CD4-positive, alpha-beta T cell treated with Interleukin-1 beta for 1 hour (primary cell): Measurements from ENCODE around the gene PPP1R2B.
A peak's percentile ranks its signal among the peaks of the same experiment; 100 is the strongest.

Source experiments
- DNase-seq, 2 donors: peaks; one replicate each; pipeline ENCODE4 v3.0.0-alpha.2; 2020 to 2022

The PPP1R2B gene

GRCh38 chr5:156879665-156880285 is 29.7 kb downstream of the PPP1R2B start:
- DNase-seq, result no peak

DNA sequence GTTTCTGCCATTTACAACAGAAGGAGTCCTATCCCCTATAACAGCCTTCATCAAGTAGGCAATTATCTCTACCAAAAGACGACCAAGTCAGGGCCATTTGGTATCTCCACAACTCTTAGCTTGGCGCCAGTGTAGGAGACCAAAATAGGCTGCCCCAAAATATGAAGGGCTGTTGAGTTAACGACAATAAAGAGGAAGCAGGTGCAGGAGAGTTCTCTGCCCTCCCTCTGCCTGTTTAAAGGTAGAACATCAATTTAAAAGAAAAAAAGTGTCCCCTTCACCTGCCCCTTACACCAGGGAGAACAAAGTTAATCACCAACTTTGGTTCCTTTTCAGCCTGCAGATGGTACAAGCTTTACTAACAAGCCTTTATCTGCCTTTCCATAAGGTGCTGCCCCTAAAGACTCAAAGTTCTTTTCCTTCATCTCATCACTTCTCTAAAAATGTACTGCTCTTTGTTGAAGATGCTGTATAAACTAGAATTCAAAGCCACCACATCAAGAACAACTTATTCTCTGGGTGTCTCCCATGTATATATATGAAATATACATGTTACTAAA is 33.3 kb downstream of the PPP1R2B start:
- DNase-seq, result no peak

- no peak for DNase-seq
These were observed 38.4 kb downstream of the PPP1R2B start for GRCh38 chr5:156888520-156888919.

- peak in 1 of 2 donors; percentile 13 for DNase-seq
These were observed 42.1 kb downstream of the PPP1R2B start for GRCh38 chr5:156892223-156892622.

DNA sequence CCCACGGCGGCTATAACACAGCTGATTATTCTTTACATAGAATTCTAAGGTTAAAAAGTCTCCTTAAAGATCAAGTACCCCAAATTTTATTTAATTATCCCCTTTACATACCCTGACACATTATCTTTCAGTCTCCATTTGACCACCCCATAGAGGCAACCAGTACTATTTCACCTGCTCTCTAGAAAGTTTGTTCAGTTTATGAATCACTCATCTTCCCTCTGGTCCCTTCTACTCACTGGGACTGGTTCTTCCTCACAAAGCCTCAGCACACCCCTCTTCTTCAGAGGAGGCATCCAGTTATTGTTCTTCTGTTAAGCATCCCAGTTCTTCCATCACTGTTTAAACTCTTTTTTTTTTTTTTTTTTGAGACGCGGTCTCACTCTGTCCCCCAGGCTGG is 42.8 kb downstream of the PPP1R2B start:
- DNase-seq, result no peak

DNA sequence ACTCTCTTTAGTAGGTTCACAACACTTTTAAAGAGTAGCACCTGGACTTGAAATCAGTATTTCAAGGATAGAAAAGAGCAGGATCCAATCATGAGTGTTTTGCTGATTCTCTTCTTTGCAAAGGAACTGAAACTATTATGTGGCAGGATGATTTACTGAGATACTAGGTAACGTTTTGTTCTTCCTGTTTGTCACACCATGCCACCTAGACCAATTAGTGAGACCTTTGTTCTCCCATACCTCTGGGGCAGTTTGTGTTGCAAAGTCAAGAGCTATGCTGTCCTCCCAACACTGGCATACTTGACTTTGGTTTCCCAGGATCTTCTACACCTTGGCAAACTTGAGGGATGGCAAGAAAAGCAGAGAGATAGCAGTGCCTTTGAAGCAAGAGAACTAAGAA is 43.4 kb downstream of the PPP1R2B start:
- no peak for DNase-seq

DNA sequence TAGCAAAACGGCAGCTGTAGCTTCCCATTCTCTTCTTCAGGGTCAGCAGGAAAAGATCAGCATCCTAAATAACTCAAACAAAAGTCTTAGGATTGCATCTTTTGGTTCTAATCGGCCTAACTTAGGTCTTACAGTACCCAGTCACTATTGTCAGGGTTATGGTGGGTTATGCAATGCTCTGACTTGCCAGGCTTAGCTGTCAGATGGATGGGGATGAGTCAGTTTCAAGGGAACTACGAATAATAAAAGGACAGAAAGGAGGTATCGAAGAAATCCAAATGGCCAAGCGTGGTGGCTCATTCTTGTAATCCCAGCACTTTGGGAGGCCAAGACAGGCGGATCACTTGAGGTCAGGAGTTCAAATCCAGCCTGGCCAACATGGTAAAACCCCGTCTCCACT is 46.5 kb downstream of the PPP1R2B start:
- no peak for DNase-seq
